HUES48 (cell line): ENCODE results near the gene AK8.

Source experiments
- H3K27ac ChIP-seq: one replicate; pipeline ENCODE4 v1.7.0; 2013; ENCODE audit warnings: low read depth, low read length, inconsistent platforms
- H3K27me3 ChIP-seq: 2 replicates; pipeline ENCODE4 v1.6.1; 2013; ENCODE audit warnings: mild to moderate bottlenecking, low read length; ENCODE audit not compliant: control insufficient read depth, insufficient read depth
- H3K36me3 ChIP-seq: 2 replicates; pipeline ENCODE4 v1.6.1; 2013; ENCODE audit warnings: low read length; ENCODE audit not compliant: control insufficient read depth, insufficient read depth
- H3K4me1 ChIP-seq: 2 replicates; pipeline ENCODE4 v1.6.1; 2013; ENCODE audit warnings: mild to moderate bottlenecking, low read length; ENCODE audit not compliant: control insufficient read depth, insufficient read depth
- H3K4me3 ChIP-seq: 2 replicates; pipeline ENCODE4 v1.5.1; 2013; ENCODE audit warnings: mild to moderate bottlenecking, low read depth, low read length
- H3K9ac ChIP-seq: 2 replicates; pipeline ENCODE4 v1.6.1; 2013; ENCODE audit warnings: mild to moderate bottlenecking, low read depth, low read length, moderate library complexity
- H3K9me3 ChIP-seq: 2 replicates; pipeline ENCODE4 v1.6.1; 2013; ENCODE audit warnings: low read length; ENCODE audit not compliant: control insufficient read depth, insufficient read depth

The AK8 gene

DNA sequence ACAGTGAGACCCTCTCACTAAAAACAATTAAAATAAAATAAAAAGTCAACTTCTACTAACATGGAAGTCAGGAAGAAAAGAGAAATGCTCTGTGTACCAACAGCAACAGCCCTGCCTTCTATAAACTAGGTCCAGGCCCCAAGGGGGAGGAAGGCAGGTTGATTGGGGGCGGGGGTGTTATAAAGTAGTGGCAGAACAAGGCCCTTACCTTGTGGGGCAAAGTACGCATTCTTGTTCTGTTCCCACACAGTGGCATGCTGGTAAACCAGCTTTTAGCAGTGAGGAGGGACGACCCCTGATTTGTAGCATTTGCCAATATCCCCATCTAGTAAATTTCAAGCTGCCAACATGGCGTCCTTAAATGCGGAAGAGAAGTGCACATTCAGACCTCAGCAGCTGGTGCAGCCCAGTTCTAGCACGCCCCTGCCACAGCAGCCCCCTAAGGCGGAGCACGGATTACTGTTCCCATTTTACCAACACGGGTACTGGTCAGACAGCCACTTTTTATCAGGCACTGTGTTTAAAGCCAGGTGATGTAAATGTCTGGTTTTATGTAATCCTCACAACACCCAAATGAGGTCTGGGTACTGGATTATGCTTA, 138.3 kb downstream of the AK8 start:
- H3K9me3 ChIP-seq, result no peaks in the 10 kb centered on the region
- no peak overlapping the region for H3K9ac ChIP-seq
- no peak overlapping the region for H3K4me3 ChIP-seq
- no peaks in the 10 kb centered on the region for H3K36me3 ChIP-seq
- H3K4me1 ChIP-seq, result peaks cover 24% of the 10 kb centered on the region
- no peak overlapping the region for H3K27ac ChIP-seq
- peaks cover 29% of the 10 kb centered on the region for H3K27me3 ChIP-seq

DNA sequence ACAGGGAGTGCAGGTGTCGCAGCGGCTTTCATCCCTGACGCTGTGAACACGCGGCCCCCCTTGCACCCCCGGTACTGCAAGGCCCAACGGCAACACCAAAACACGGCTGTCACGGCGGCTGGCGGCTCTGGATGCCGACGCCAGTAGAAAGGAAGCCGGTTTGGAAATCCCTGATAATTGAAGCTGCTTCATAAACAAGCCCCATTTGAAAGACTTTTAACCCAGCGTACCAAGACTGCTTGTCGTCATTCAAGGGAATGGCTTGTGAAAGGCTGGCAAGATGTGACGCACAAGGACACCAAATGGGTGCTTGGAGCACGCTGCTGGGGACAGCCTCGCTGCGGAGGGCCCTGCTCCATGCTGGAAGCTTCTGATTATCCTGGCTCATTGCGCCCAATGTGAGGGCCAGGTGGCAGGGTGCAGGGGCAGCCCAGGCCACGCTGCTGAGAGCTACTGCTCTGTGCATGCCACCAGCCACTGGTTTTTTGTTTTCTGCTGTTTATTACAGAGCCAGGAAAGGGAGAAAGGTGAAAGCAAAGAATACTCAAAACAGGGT, 144.7 kb downstream of the AK8 start:
- Histone ChIP-seq H3K27me3 (no peaks in the 10 kb centered on the region), H3K4me3 (no peak overlapping the region), H3K36me3 (no peaks in the 10 kb centered on the region), H3K9ac (no peak overlapping the region), H3K9me3 (no peaks in the 10 kb centered on the region), H3K27ac (no peak overlapping the region), H3K4me1 (no peaks in the 10 kb centered on the region)

DNA sequence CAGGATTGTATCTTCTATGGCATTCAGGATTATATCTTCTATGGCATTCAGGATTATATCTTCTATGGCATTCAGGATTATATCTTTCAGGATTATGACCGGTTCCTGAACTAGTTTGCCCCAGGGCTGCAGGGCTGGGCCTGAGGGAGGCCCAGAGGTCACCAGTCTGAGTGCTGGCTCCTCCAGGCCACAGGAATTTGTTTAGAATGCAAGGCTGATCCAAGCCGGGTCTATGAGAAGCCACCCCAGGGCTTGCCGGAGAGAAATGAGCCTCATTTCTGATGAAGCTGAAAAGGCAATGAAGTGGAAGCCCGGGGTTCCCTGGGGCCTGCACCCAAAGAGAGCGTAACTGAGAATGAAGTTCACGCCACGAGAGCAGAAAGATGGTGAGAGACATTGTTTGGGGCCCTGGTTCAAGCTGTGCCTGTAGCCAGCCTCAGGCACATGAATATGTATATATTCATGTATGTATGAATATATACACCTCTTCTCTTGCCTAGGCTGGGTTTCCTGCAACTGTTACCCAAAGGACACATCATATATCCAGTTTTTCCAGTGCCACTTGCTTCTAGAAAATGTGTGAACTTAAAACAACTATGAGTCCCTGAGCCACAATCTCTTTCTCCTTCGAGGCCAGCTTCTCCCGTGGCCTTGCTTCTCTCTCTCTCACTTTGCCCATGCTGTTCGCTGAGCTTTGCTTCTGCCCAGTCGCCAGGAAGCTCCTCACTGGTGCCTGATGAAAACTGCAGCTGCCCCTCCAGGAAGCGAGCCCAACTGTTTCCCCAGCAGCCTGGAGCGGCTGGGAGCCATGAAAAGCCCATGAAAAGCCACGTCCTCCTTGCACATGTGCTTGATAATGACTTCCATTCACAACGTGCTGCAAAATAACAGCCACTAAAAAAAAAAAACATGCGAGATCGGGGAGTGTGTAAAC, 145.5 kb downstream of the AK8 start:
- H3K4me1 ChIP-seq, result no peaks in the 10 kb centered on the region
- H3K4me3 ChIP-seq, result no peak overlapping the region
- no peak overlapping the region for H3K27ac ChIP-seq
- no peaks in the 10 kb centered on the region for H3K27me3 ChIP-seq
- H3K9ac ChIP-seq, result no peak overlapping the region
- H3K9me3 ChIP-seq, result no peaks in the 10 kb centered on the region
- no peaks in the 10 kb centered on the region for H3K36me3 ChIP-seq

DNA sequence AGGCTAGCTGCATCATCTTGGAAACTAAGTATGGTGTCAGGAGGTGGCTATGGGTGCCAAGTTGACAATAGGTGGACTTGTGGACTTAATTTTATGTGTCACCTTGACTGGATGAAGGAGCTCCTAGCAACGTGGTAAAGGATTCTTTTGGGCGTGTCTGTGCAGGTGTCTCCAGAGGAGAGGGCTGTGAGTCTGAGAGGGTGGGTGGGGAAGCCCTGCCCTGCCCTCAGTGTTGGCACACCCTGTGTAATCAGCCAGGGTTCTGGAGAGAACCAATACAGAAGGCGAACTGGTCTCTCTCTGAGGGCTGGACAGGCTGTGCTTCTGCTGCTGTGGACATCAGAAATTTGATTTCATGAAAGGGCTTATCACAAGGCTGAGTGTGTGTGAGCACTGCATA, 146.9 kb downstream of the AK8 start:
- Histone ChIP-seq H3K4me1 (no peaks in the 10 kb centered on the region), H3K27ac (no peak overlapping the region), H3K36me3 (no peaks in the 10 kb centered on the region), H3K4me3 (no peak overlapping the region), H3K9me3 (no peaks in the 10 kb centered on the region), H3K27me3 (no peaks in the 10 kb centered on the region; the same call in 1 of the 2 replicates), H3K9ac (no peak overlapping the region)

DNA sequence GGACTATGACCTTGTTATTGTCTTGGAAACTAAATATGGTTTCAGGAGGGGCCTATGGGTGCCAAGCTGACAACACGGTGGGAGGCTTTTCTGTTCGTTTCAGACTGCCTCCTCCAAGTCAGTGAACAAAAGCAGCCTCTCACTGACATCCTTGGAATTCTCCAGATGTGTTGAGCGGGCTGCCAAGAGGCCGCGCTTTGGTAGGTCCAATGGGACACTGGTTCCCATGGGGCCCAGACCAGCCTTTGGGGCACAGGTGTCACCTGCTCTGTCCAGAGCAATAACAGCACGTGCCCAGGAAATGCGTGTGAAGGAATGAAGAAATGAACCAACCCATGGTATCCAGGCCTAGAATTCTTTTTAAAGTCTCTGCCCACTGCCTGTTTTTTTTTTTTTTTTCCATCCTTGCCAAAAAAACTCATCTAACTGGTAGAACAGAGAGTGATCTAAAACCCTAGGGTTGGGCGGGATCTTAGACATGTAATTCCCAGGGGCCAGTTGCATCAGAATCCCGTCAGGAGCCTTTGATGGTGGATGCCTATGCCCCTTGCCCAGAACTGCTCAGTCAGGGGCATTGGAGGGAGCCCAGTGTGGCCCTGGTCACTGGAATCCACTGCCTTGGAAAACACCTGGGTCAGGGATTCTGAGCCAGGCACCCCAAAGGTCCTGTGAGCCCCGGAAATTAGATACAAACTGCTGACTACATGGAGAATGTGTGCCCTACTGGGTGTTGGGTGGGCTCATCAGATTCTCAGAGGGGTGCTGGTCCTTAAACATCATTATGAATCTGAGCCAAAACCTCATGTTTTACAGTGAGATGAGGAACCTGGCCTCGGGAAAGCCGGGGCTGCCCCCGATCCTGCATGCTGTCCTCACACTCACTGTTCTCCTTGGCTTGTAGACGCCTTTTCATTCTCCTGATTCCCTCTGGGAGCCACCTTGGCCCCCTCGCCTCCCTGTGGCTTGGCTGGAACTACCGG, 147.7 kb downstream of the AK8 start:
- Histone ChIP-seq H3K4me3 (no peak overlapping the region), H3K27ac (no peak overlapping the region), H3K27me3 (no peaks in the 10 kb centered on the region; the same call in 1 of the 2 replicates), H3K9me3 (no peaks in the 10 kb centered on the region), H3K4me1 (no peaks in the 10 kb centered on the region), H3K36me3 (no peaks in the 10 kb centered on the region), H3K9ac (no peak overlapping the region)

DNA sequence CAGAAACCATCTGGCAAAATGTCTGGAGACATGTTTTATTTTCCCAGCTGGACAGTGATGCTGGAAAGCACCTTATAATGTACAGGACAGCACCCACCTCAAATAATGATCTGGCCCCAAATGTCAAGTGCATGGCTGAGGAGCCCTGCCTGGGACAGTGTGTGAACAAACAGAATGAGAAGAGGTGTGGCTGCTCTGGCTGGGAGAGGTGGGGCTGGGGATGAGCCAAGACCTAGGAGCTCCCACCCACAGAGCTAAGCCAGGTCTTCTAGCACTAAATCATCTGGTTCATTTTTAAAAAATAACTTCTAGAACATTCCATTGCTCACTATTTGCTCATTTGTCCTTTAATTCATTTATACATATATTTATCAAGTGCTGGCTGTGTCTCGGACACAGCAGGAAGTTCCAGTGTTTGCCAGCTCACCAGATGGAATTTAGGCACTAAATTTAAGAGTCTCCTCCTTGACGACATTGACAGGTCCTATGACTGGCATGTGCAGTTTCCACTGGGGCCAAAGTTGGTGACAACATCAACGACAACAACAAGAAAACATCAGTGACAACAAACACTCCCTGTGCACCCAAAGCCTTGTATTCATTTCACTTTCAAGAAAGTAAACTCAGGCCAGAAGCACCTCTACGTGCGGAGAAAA, 148.7 kb downstream of the AK8 start:
- H3K4me3 ChIP-seq, result no peak overlapping the region
- H3K4me1 ChIP-seq, result no peaks in the 10 kb centered on the region
- H3K36me3 ChIP-seq, result no peaks in the 10 kb centered on the region
- H3K9me3 ChIP-seq, result no peaks in the 10 kb centered on the region
- no peak overlapping the region for H3K27ac ChIP-seq
- H3K27me3 ChIP-seq, result no peaks in the 10 kb centered on the region; the same call in 1 of the 2 replicates
- no peak overlapping the region for H3K9ac ChIP-seq

DNA sequence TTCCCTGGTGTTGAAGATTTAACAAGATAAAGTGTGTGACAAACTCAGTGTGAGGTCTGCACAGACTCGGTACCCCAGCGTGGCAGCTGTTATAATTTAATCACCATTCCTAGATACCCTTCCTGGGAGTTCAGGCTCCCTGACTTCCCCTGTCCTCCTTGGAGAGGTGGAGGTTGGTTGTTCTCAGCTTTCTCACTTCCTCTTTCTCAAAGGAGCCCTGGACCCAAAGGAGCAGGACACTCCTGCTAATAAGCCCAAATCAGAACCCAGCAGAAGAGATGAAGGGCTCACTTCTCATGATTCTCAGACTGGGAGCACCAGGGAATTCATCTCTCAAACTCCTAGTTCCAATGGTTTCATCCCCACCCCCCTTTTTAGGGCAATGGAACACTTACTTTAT, 149.6 kb downstream of the AK8 start:
- H3K27me3 ChIP-seq, result no peaks in the 10 kb centered on the region; the same call in 1 of the 2 replicates
- no peak overlapping the region for H3K9ac ChIP-seq
- no peaks in the 10 kb centered on the region for H3K9me3 ChIP-seq
- no peak overlapping the region for H3K27ac ChIP-seq
- no peaks in the 10 kb centered on the region for H3K4me1 ChIP-seq
- no peaks in the 10 kb centered on the region for H3K36me3 ChIP-seq
- no peak overlapping the region for H3K4me3 ChIP-seq

DNA sequence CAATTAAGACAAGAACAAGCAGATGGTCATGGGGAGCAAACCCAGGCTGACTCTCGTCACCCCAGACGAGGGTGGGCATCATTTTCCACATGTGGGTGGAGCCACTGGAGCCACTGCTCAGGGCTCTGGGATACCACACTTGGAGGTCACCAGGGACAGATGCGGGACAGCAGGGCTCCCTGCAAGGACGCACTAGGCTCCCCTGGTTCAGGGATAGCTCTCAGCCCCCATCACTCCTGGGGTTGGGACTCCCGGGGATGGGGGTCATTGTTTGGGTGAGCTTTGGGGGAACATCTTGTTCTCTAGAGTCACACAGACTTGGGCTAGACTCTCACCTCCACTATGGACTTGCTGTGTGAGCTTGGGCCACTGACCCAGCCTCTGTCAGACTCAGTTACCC, 150.0 kb downstream of the AK8 start:
- H3K9me3 ChIP-seq, result no peaks in the 10 kb centered on the region
- no peaks in the 10 kb centered on the region; the same call in 1 of the 2 replicates for H3K27me3 ChIP-seq
- no peak overlapping the region for H3K27ac ChIP-seq
- no peak overlapping the region for H3K9ac ChIP-seq
- H3K4me1 ChIP-seq, result no peaks in the 10 kb centered on the region
- H3K4me3 ChIP-seq, result no peak overlapping the region
- no peaks in the 10 kb centered on the region for H3K36me3 ChIP-seq

DNA sequence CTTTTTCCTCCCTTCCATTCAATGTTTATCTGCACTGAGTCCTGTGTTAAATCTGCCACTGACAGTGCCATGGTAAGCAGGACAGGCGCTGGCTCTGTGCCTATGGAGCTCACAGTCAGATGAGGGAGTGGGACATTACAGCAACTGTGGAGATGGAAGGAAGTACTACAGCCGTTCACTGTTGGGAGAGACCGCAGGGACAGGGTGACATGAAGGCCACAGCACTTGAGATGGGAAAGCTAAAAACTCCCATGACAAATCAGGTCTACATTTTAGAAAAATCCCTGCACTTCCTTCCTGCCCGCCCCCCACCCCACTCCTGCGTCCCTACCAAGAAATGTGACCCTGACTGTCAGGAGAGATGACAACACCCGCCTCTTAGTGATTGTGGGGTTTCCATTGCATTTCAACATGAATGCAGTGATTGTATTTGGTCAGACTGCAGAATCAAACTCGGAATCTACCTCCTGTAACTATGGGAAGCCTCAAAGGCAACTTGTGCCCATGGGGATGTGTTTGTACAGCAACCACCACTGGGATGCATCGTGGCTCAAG, 151.4 kb downstream of the AK8 start:
- Histone ChIP-seq H3K9me3 (no peaks in the 10 kb centered on the region), H3K36me3 (no peaks in the 10 kb centered on the region), H3K4me1 (no peaks in the 10 kb centered on the region), H3K27me3 (no peaks in the 10 kb centered on the region; the same call in 1 of the 2 replicates), H3K9ac (no peak overlapping the region), H3K27ac (no peak overlapping the region), H3K4me3 (no peak overlapping the region)

DNA sequence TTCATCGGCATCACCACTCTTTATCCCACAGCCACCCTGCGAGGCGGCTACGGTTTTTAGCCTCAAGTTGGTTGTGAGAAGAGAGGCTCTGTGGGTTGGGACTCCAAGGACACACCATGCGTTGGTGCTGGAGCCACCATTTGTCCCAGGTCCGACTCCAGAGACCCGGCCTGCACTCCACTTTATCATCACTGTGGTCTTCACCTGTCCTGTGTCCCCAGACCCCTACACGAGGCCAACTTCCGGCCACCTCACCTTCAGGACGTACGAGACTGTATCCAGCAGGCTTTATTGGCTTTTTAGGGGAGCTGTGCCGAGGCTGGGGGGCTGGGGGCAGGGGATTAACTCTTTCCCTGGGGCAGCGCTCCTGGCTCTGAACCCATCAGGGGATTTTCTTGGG, 152.8 kb downstream of the AK8 start:
- H3K9me3 ChIP-seq, result no peaks in the 10 kb centered on the region
- H3K36me3 ChIP-seq, result no peaks in the 10 kb centered on the region
- no peak overlapping the region for H3K27ac ChIP-seq
- no peaks in the 10 kb centered on the region; the same call in 1 of the 2 replicates for H3K27me3 ChIP-seq
- H3K9ac ChIP-seq, result no peak overlapping the region
- H3K4me1 ChIP-seq, result no peaks in the 10 kb centered on the region
- H3K4me3 ChIP-seq, result no peak overlapping the region
